Measurements from ENCODE around the gene PCSK5. TPM values are rescaled to one million over a fixed set of nuclear protein-coding genes. Genes with fewer than 3 reads are reported as not detected.

The PCSK5 gene
- total RNA-seq, 1 experiment from 2014 or later: 6.9 TPM

DNA sequence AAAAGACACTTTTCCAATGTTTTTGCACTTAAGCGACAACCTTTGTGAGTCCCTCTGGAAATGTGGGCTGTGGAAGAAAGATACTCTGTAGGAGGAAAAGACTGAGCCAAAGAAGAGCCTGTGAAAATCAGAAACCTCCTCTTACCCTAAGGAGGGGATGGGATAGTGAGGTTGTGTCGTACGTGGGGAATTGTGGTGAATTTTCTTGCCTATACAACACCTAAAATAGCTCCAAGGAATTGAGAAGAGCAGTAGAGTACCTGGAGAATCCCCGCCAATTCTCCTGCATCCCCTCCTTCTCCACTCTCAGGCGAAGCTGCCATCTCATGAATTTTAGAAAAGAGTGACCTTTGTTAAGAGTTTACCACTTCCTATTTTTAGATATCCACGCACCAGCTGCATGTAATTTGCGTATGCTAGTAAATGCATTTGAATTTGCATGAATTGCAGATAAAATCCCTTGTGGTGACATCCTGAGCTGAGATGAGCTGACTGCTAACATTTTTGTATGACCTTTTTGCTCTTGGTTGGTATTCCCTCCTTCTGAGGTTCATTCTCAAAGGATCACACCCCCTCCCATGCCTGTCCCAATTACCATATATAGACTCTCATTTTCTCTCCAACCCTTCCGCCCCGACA is 147.2 kb downstream of the PCSK5 start:
- intact Hi-C loops (cut with micrococcal nuclease): no loop called here
- DNase-seq (ENCODE audit: low read depth, low spot score) (no peak), ATAC-seq (no peak)
- Histone ChIP-seq H3K9me3 (ENCODE audit: control insufficient read depth in 1 of 2, insufficient read depth in 1 of 2, low read depth in 1 of 2, low read length in 2 of 2) (no peaks in the 10 kb centered on the region), H3K9ac (ENCODE audit: low read length) (no peak overlapping the region), H3K4me3 (replicated peaks in 1 of 2; ENCODE audit: low read depth in 1 of 2, low read length in 2 of 2) (no peak overlapping the region), H4K20me1 (ENCODE audit: insufficient read depth) (no peaks in the 10 kb centered on the region), H3K27ac (ENCODE audit: low read depth, low read length) (no peak overlapping the region), H3K4me1 (ENCODE audit: control insufficient read depth in 1 of 2, insufficient read depth in 2 of 2, low read length in 2 of 2) (no peaks in the 10 kb centered on the region), H3K79me2 (ENCODE audit: insufficient read depth, low read length) (no peaks in the 10 kb centered on the region), H3K9me2 (ENCODE audit: insufficient read depth) (no peaks in the 10 kb centered on the region), H3K27me3 (ENCODE audit: insufficient read depth, low read length) (no peaks in the 10 kb centered on the region), H3K36me3 (ENCODE audit: control insufficient read depth in 1 of 2, insufficient read depth in 2 of 2, low read length in 2 of 2) (no peaks in the 10 kb centered on the region), H2AFZ (ENCODE audit: low read depth, low read length, poor library complexity, severe bottlenecking) (no peak overlapping the region), H3K4me2 (ENCODE audit: low read length) (no peak overlapping the region)
- TF ChIP-seq, protein P1, sequence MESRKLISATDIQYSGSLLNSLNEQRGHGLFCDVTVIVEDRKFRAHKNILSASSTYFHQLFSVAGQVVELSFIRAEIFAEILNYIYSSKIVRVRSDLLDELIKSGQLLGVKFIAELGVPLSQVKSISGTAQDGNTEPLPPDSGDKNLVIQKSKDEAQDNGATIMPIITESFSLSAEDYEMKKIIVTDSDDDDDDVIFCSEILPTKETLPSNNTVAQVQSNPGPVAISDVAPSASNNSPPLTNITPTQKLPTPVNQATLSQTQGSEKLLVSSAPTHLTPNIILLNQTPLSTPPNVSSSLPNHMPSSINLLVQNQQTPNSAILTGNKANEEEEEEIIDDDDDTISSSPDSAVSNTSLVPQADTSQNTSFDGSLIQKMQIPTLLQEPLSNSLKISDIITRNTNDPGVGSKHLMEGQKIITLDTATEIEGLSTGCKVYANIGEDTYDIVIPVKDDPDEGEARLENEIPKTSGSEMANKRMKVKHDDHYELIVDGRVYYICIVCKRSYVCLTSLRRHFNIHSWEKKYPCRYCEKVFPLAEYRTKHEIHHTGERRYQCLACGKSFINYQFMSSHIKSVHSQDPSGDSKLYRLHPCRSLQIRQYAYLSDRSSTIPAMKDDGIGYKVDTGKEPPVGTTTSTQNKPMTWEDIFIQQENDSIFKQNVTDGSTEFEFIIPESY (IDR thresholded peaks at IDR 0.05; ENCODE audit: extremely low read depth, insufficient replicate concordance, low read length): no peak
- TF ChIP-seq EZH2 (IDR thresholded peaks at IDR 0.05) (no peak), EZH2phosphoT487 (IDR thresholded peaks at IDR 0.05; ENCODE audit: borderline replicate concordance) (no peak), ATF3 (IDR thresholded peaks at IDR 0.05) (no peak), POLR2A (IDR thresholded peaks at IDR 0.05; ENCODE audit: borderline replicate concordance, extremely low read depth, insufficient read depth, insufficient read length) (no peak), FOSL1 (IDR thresholded peaks at IDR 0.05; ENCODE audit: low read depth) (no peak), JUND (IDR thresholded peaks at IDR 0.05) (no peak), ZNF274 (IDR thresholded peaks at IDR 0.05; ENCODE audit: low read depth, low read length) (no peak), ZFX (IDR thresholded peaks at IDR 0.05) (no peak), ELF1 (IDR thresholded peaks at IDR 0.05; ENCODE audit: borderline replicate concordance, low read depth) (no peak), POLR2AphosphoS5 (IDR thresholded peaks at IDR 0.05; ENCODE audit: low read depth, low read length) (no peak), SP1 (IDR thresholded peaks at IDR 0.05; ENCODE audit: low read depth) (no peak), CBX3 (IDR thresholded peaks at IDR 0.05; ENCODE audit: low read depth) (no peak), EGR1 (IDR thresholded peaks at IDR 0.05; ENCODE audit: low read depth) (no peak), RAD21 (IDR thresholded peaks at IDR 0.05; ENCODE audit: low read depth) (no peak), SRF (IDR thresholded peaks at IDR 0.05; ENCODE audit: low read depth) (no peak), CTCF (IDR thresholded peaks at IDR 0.05 in 2 of 3, conservative IDR thresholded peaks at IDR 0.05 in 1 of 3; ENCODE audit: borderline replicate concordance in 1 of 3, insufficient read depth in 1 of 3, low read depth in 2 of 3, low read length in 2 of 3) (no peak)
- TF ChIP-seq, protein P2, sequence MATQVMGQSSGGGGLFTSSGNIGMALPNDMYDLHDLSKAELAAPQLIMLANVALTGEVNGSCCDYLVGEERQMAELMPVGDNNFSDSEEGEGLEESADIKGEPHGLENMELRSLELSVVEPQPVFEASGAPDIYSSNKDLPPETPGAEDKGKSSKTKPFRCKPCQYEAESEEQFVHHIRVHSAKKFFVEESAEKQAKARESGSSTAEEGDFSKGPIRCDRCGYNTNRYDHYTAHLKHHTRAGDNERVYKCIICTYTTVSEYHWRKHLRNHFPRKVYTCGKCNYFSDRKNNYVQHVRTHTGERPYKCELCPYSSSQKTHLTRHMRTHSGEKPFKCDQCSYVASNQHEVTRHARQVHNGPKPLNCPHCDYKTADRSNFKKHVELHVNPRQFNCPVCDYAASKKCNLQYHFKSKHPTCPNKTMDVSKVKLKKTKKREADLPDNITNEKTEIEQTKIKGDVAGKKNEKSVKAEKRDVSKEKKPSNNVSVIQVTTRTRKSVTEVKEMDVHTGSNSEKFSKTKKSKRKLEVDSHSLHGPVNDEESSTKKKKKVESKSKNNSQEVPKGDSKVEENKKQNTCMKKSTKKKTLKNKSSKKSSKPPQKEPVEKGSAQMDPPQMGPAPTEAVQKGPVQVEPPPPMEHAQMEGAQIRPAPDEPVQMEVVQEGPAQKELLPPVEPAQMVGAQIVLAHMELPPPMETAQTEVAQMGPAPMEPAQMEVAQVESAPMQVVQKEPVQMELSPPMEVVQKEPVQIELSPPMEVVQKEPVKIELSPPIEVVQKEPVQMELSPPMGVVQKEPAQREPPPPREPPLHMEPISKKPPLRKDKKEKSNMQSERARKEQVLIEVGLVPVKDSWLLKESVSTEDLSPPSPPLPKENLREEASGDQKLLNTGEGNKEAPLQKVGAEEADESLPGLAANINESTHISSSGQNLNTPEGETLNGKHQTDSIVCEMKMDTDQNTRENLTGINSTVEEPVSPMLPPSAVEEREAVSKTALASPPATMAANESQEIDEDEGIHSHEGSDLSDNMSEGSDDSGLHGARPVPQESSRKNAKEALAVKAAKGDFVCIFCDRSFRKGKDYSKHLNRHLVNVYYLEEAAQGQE (IDR thresholded peaks at IDR 0.05; ENCODE audit: low read depth): no peak
- CTCF ChIA-PET: no interaction called here
- RAD21 ChIA-PET (ENCODE audit: low non-redundant PET in 1 of 2, low total read pairs in 2 of 2, uncharacterized antibody in 2 of 2, unreplicated experiment in 2 of 2): no interaction called here
- POLR2A ChIA-PET: no interaction called here
- no TSS peak for BruUV-seq (replicated peaks)
